IMR-90 (cell line): ENCODE results near the gene COL1A1. TPM values are rescaled to one million over a fixed set of nuclear protein-coding genes. Genes with fewer than 3 reads are reported as not detected.

Experiments used
- ATAC-seq: fragments of 200-7000 bp; cut with Tn5 transposase; 2 replicates; pipeline ENCODE4 v1.9.1; 2020; ENCODE audit warnings: low read depth, mild to moderate bottlenecking, moderate library complexity
- BruUV-seq: library from RNA; stranded (reverse); fragments of 400-500 nt; replicated peaks from 2 replicates; lab custom pipeline; 2021; lab: Mats Ljungman, UMichigan
- CTCF ChIA-PET: fragments of 300-600 bp; formaldehyde crosslinking; extraction: SDS; loops from one replicate; lab custom pipeline; 2021; ENCODE audit warnings: antibody characterized with exemption; lab: Yijun Ruan, JAX
- POLR2A ChIA-PET: fragments of 300-600 bp; sonication (Branson Sonifier 250); formaldehyde crosslinking; loops from one replicate; lab custom pipeline; 2022; ENCODE audit warnings: antibody characterized with exemption; ENCODE audit not compliant: unreplicated experiment; lab: Charles Lee
- DNase-seq: peaks from one replicate; pipeline ENCODE4 v3.0.0; 2013
- H2AFZ ChIP-seq: replicated peaks from 2 replicates; pipeline ENCODE3; 2013; ENCODE audit warnings: low read length, mild to moderate bottlenecking; ENCODE audit not compliant: poor library complexity
- H2AK5ac ChIP-seq: 2 replicates; pipeline ENCODE4 v1.6.1; 2013; ENCODE audit warnings: low read depth, low read length, inconsistent platforms
- H2AK9ac ChIP-seq: replicated peaks from 2 replicates; pipeline ENCODE3; 2013; ENCODE audit warnings: mild to moderate bottlenecking, low read depth, low read length, moderate library complexity; ENCODE audit not compliant: poor library complexity
- H2BK120ac ChIP-seq: 2 replicates; pipeline ENCODE4 v1.6.1; 2013; ENCODE audit warnings: low read depth, low read length, inconsistent platforms
- H2BK15ac ChIP-seq: 3 replicates; pipeline ENCODE4 v1.6.1; 2013; ENCODE audit warnings: low read depth, low read length, inconsistent platforms
- H2BK20ac ChIP-seq: 2 replicates; pipeline ENCODE4 v1.6.1; 2013; ENCODE audit warnings: low read depth, mild to moderate bottlenecking, inconsistent platforms, low read length, moderate library complexity
- H2BK5ac ChIP-seq: 2 replicates; pipeline ENCODE4 v1.6.1; 2013; ENCODE audit warnings: mild to moderate bottlenecking, low read depth, low read length, inconsistent platforms; ENCODE audit not compliant: poor library complexity, severe bottlenecking
- H3K14ac ChIP-seq: replicated peaks from 2 replicates; pipeline ENCODE4 v1.6.1; 2013; ENCODE audit warnings: low read depth, low read length, inconsistent platforms
- H3K18ac ChIP-seq: 2 replicates; pipeline ENCODE4 v1.6.1; 2013; ENCODE audit warnings: low read depth, low read length, control low read depth
- H3K23ac ChIP-seq: 2 replicates; pipeline ENCODE4 v1.6.1; 2013; ENCODE audit warnings: low read depth, low read length, inconsistent platforms
- H3K27ac ChIP-seq: 2 replicates; pipeline ENCODE4 v1.5.1; 2013; ENCODE audit warnings: mild to moderate bottlenecking, control low read depth, low read length; ENCODE audit not compliant: insufficient read depth
- H3K27me3 ChIP-seq: 2 replicates; pipeline ENCODE4 v1.6.1; 2013; ENCODE audit warnings: low read length; ENCODE audit not compliant: control insufficient read depth, insufficient read depth
- H3K36me3 ChIP-seq: 2 replicates; pipeline ENCODE4 v1.6.1; 2013; ENCODE audit warnings: low read length, mixed read lengths; ENCODE audit not compliant: control insufficient read depth, insufficient read depth
- H3K4ac ChIP-seq: 2 replicates; pipeline ENCODE4 v1.6.1; 2013; ENCODE audit warnings: low read depth, low read length, inconsistent platforms
- H3K4me1 ChIP-seq: 2 replicates; pipeline ENCODE4 v1.6.1; 2013; ENCODE audit warnings: low read length, mixed read lengths; ENCODE audit not compliant: control insufficient read depth, insufficient read depth
- H3K4me2 ChIP-seq: 2 replicates; pipeline ENCODE4 v1.6.1; 2013; ENCODE audit warnings: low read depth, mild to moderate bottlenecking, control low read depth, low read length, moderate library complexity
- H3K4me3 ChIP-seq: 2 replicates; pipeline ENCODE4 v1.5.1; 2013; ENCODE audit warnings: low read depth, mild to moderate bottlenecking, control low read depth, low read length, moderate library complexity; ENCODE audit not compliant: insufficient read depth
- H3K56ac ChIP-seq: 2 replicates; pipeline ENCODE4 v1.6.1; 2013; ENCODE audit warnings: low read length, inconsistent platforms; ENCODE audit not compliant: insufficient read depth; ENCODE audit errors: extremely low read depth
- H3K79me1 ChIP-seq, 2 experiments: 2 replicates each; pipeline ENCODE4 v1.6.1; 2013; ENCODE audit warnings: low read length in 2 of 2, inconsistent platforms in 1 of 2, low read depth in 1 of 2
- H3K9ac ChIP-seq: 2 replicates; pipeline ENCODE4 v1.6.1; 2013; ENCODE audit warnings: low read depth, low read length, control low read depth
- H3K9me1 ChIP-seq: 2 replicates; pipeline ENCODE4 v1.6.1; 2013; ENCODE audit warnings: low read length, inconsistent platforms; ENCODE audit not compliant: insufficient read depth
- H3K9me3 ChIP-seq: 2 replicates; pipeline ENCODE4 v1.6.1; 2013; ENCODE audit warnings: low read length; ENCODE audit not compliant: control insufficient read depth, insufficient read depth
- H4K20me1 ChIP-seq: 2 replicates; pipeline ENCODE4 v1.6.1; 2013; ENCODE audit warnings: low read length, inconsistent platforms; ENCODE audit not compliant: insufficient read depth
- H4K5ac ChIP-seq: 2 replicates; pipeline ENCODE4 v1.6.1; 2013; ENCODE audit warnings: mild to moderate bottlenecking, low read depth, low read length, control low read depth
- H4K8ac ChIP-seq, 2 experiments: 2 replicates each; pipeline ENCODE4 v1.6.1; 2013; ENCODE audit warnings: low read depth in 2 of 2, low read length in 2 of 2, control low read depth in 1 of 2, inconsistent platforms in 1 of 2
- H4K91ac ChIP-seq: 2 replicates; pipeline ENCODE4 v1.6.1; 2013; ENCODE audit warnings: low read depth, low read length, inconsistent platforms; ENCODE audit not compliant: insufficient read depth
- BHLHE40 ChIP-seq: fragments of 150-350 bp; IDR thresholded peaks from 2 replicates; pipeline ENCODE4 v1.6.1; 2016; ENCODE audit warnings: mild to moderate bottlenecking, low read depth, low read length
- CHD1 ChIP-seq: IDR thresholded peaks from 2 replicates; pipeline ENCODE4 v1.6.1; 2012; ENCODE audit warnings: low read depth, low read length, improper control_type of control experiment
- CTCF ChIP-seq: conservative IDR thresholded peaks from 2 replicates; pipeline ENCODE4 v1.5.1; 2012; ENCODE audit warnings: mild to moderate bottlenecking, low read depth, low read length, improper control_type of control experiment
- ELK1 ChIP-seq: fragments of 150-350 bp; IDR thresholded peaks from 2 replicates; pipeline ENCODE4 v1.6.1; 2016; ENCODE audit warnings: low read depth, mild to moderate bottlenecking, low read length, moderate library complexity, borderline replicate concordance
- NFE2L2 ChIP-seq: fragments of 150-350 bp; IDR thresholded peaks from 2 replicates; pipeline ENCODE4 v1.6.1; 2016; ENCODE audit warnings: low read depth, mild to moderate bottlenecking, low read length
- POLR2A ChIP-seq: IDR thresholded peaks from 2 replicates; pipeline ENCODE4 v1.6.1; 2012; ENCODE audit warnings: mild to moderate bottlenecking, low read depth, low read length
- RAD21 ChIP-seq: IDR thresholded peaks from 2 replicates; pipeline ENCODE4 v1.6.1; 2012; ENCODE audit warnings: low read length, improper control_type of control experiment
- RFX5 ChIP-seq: IDR thresholded peaks from 2 replicates; pipeline ENCODE4 v1.8.0; 2012; ENCODE audit warnings: low read depth, mild to moderate bottlenecking, low read length, moderate library complexity
- SMC3 ChIP-seq: fragments of 150-350 bp; IDR thresholded peaks from 2 replicates; pipeline ENCODE4 v1.6.1; 2016; ENCODE audit warnings: low read depth, mild to moderate bottlenecking, antibody characterized with exemption, low read length, moderate library complexity
- USF2 ChIP-seq: fragments of 150-350 bp; IDR thresholded peaks from 2 replicates; pipeline ENCODE4 v1.6.1; 2017; ENCODE audit warnings: mild to moderate bottlenecking, antibody characterized with exemption, low read length, low read depth
- WGBS, 2 experiments: methylation state at CpG; one replicate each; pipeline versions ENCODE4 v1.1.5 to v1.1.7; 2013; ENCODE audit warnings: missing lambda C conversion rate in 2 of 2; ENCODE audit not compliant: insufficient read length in 1 of 2; ENCODE audit errors: extremely low coverage in 2 of 2; 5-methylcytosine and 5-hydroxymethylcytosine counted together
- dilution Hi-C: fragments of 300-500 bp; cut with HindIII; formaldehyde crosslinking; loops from one replicate; pipeline ENCODE4 v1.14.3; 2018; ENCODE audit warnings: low sequenced_read_pairs; ENCODE audit not compliant: unreplicated experiment
- in situ Hi-C: fragments of 300-500 bp; cut with MboI; formaldehyde crosslinking; loops from 3 replicates; pipeline ENCODE4 v1.14.3; 2019; ENCODE audit warnings: low sequenced_read_pairs, inconsistent platforms, mixed read lengths
- intact Hi-C: fragments of 100-400 bp; cut with micrococcal nuclease; formaldehyde crosslinking; loops from 2 replicates; pipeline ENCODE4 v1.10.0; 2022
- polyA plus RNA-seq, 3 experiments: library from polyadenylated mRNA; depleted of rRNA; stranded (reverse); fragments of >200 nt; gene quantifications; 2 replicates each; pipeline ENCODE4 v1.2.3, GENCODE V29; 2012; ENCODE audit warnings: low replicate concordance in 1 of 3
- total RNA-seq: library from RNA; depleted of rRNA; stranded (reverse); fragments of >200 nt; gene quantifications from 2 replicates; pipeline ENCODE4 v1.2.3, GENCODE V29; 2012

The COL1A1 gene
- total and polyA plus RNA-seq, 2 of the 4 experiments (the other 2 are of a cell fraction) = 2,180 to 4,350 TPM

GRCh38 chr17:50248255-50248654 lies 46.8 kb upstream of the COL1A1 start:
- Histone ChIP-seq H3K9me3 (peaks cover 10% of the 10 kb centered on the region), H4K91ac (no peak overlapping the region), H3K27me3 (no peaks in the 10 kb centered on the region), H4K20me1 (no peaks in the 10 kb centered on the region), H3K56ac (no peak overlapping the region), H3K23ac (no peak overlapping the region), H4K8ac (no peak overlapping the region), H2AK9ac (no peak overlapping the region), H3K9ac (no peak overlapping the region), H3K27ac (no peak overlapping the region), H3K14ac (no peak overlapping the region), H3K4me3 (no peak overlapping the region), H3K4me2 (no peak overlapping the region), H2BK15ac (no peak overlapping the region), H3K9me1 (no peaks in the 10 kb centered on the region), H3K36me3 (no peaks in the 10 kb centered on the region), H4K5ac (no peak overlapping the region), H2BK20ac (no peak overlapping the region), H3K4ac (no peak overlapping the region), H3K79me1 (no peaks in the 10 kb centered on the region), H2BK120ac (no peak overlapping the region), H3K4me1 (no peaks in the 10 kb centered on the region), H2AFZ (no peak overlapping the region), H2AK5ac (no peak overlapping the region), H3K18ac (no peak overlapping the region), H2BK5ac (no peak overlapping the region)
- WGBS, 2 experiments = no CpG with 5 or more reads among the region's 2 CpGs
- ATAC-seq = no peak
- no TSS peak for BruUV-seq
- intact Hi-C loops = no loop called here
- in situ Hi-C loops = no loop called here
- ChIA-PET CTCF (no interaction called here), POLR2A (no interaction called here)
- no peak for TF ChIP-seq ELK1
- TF ChIP-seq CHD1 = no peak
- TF ChIP-seq RFX5 = no peak
- TF ChIP-seq POLR2A = no peak
- no peak for TF ChIP-seq NFE2L2
- no peak for TF ChIP-seq USF2
- TF ChIP-seq SMC3 = no peak
- no peak for TF ChIP-seq CTCF
- TF ChIP-seq RAD21 = no peak
- no peak for TF ChIP-seq BHLHE40
- no peak for DNase-seq
- dilution Hi-C loops = no loop called here
